ENCODE results near the gene RASA2. TPM values are rescaled to one million over a fixed set of nuclear protein-coding genes. Genes with fewer than 3 reads are reported as not detected.

RASA2 gene
- total and polyA plus RNA-seq, 10 donors: 9.4 to 90.6 (median 45.3) TPM

DNA sequence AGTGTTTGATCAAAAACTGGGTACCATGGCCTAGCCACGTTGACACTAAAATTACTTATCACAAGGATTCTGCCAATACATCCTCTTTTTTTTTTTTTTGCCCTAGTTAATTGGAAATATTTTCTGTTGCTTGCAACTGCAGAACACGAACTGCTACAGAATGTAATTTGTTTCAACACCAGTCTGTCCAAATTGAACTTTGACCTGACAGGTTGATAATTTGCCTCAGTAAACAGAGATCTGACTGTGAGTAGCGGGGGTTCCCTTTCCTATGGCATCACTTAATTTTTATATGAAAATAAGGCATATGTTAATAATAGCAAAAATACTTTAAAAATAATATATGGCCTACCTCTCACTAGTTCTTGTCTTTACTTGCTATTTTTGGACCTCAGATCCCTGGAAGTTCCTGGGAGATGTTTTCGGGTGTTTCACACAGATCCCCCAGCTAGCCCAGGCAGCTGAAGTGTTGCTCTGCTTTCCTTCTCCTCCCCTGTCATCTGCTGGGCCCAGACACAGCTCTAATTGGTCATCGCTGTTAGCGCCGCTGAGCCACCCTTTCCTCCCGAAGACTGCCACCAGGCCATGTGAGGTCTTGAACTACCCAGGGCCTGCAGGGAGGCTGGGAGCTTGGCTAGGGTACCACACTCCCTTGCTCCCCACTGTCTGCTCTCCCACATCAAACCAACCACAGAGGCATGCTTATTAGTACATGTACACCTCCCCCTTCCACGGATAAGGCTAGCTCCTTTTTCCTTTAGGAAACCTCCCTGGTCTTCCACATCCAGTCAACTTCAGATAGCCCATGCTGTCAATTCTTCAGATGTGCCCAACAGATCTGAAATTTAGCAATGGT, 161.5 kb downstream of the RASA2 start:
- intact Hi-C loops (cut with DNase I; ENCODE audit: low total_unique reads): no loop called here
- no peaks in the 10 kb centered on the region for H3K36me3 ChIP-seq
- 74 to 91% (median 81%) methylated on average over 9 of the region's 9 CpGs for WGBS, 5 donors
- H3K27ac ChIP-seq: no peak overlapping the region
- DNase-seq: no peak
- no peaks in the 10 kb centered on the region for H3K9me3 ChIP-seq
- TF ChIP-seq, protein P1, sequence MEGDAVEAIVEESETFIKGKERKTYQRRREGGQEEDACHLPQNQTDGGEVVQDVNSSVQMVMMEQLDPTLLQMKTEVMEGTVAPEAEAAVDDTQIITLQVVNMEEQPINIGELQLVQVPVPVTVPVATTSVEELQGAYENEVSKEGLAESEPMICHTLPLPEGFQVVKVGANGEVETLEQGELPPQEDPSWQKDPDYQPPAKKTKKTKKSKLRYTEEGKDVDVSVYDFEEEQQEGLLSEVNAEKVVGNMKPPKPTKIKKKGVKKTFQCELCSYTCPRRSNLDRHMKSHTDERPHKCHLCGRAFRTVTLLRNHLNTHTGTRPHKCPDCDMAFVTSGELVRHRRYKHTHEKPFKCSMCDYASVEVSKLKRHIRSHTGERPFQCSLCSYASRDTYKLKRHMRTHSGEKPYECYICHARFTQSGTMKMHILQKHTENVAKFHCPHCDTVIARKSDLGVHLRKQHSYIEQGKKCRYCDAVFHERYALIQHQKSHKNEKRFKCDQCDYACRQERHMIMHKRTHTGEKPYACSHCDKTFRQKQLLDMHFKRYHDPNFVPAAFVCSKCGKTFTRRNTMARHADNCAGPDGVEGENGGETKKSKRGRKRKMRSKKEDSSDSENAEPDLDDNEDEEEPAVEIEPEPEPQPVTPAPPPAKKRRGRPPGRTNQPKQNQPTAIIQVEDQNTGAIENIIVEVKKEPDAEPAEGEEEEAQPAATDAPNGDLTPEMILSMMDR (IDR thresholded peaks at IDR 0.05 in 8 of 11, conservative IDR thresholded peaks at IDR 0.05 in 3 of 11): no peak
- TF ChIP-seq POLR2A (IDR thresholded peaks at IDR 0.05) (no peak), POLR2AphosphoS5 (IDR thresholded peaks at IDR 0.05) (no peak)
- peaks cover 0 to 8% (median 1%) of the 10 kb centered on the region in 6 donors for H3K4me1 ChIP-seq
- no peaks in the 10 kb centered on the region for H3K27me3 ChIP-seq (replicated peaks in 1 of 7)
- H3K4me3 ChIP-seq: no peak overlapping the region

DNA sequence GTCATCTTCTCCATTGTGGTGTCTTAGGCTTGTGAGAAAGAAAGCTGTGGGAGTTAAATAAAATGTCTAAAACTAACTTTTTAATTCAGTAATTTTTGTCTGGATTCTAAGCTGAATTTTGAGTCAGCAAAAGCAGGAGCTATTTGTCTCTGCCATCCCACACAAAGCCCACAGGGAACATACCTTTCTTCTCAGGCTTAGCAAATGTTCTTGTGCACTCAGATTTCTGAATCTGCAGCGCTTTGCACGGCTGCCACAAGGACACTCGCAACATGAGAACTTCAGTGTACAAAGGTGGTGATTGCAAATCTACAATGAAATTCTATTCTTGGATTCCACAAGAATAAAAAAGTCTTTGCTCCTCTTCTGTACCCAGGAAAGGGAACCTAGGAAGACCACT, 163.0 kb downstream of the RASA2 start:
- intact Hi-C loops (cut with DNase I; ENCODE audit: low total_unique reads): no loop called here
- no peak for DNase-seq

DNA sequence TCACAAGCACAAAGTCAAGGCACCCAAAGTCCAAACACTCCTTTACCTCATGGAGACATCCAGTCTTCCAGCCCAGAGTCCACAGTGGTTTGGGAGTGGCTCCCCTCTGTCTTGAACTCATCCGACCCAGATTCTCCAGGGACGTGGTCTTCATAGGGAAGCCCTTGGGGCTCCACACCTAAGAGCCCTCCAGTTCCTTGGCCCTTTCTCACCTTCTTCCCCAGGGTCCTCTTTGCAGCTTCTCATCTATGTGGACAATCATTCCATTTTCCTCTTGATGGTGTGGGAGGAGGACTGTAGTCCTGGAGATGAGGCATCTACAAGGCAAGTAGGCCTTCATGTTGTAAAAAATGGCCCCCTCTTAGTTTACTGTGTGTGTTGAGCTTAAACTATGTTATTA, 164.0 kb downstream of the RASA2 start:
- 85 to 98% (median 91%) methylated on average over 2 of the region's 2 CpGs for WGBS, 5 donors
- intact Hi-C loops (cut with DNase I; ENCODE audit: low total_unique reads): no loop called here
- Histone ChIP-seq H3K27ac (no peak overlapping the region), H3K9me3 (no peaks in the 10 kb centered on the region), H3K36me3 (no peaks in the 10 kb centered on the region), H3K4me1 (no peaks in the 10 kb centered on the region), H3K4me3 (no peak overlapping the region), H3K27me3 (replicated peaks in 1 of 7) (no peaks in the 10 kb centered on the region)
- TF ChIP-seq, protein P1 (IDR thresholded peaks at IDR 0.05 in 8 of 11, conservative IDR thresholded peaks at IDR 0.05 in 3 of 11): no peak
- TF ChIP-seq POLR2AphosphoS5 (IDR thresholded peaks at IDR 0.05) (no peak), POLR2A (IDR thresholded peaks at IDR 0.05) (no peak)
- DNase-seq: no peak

More for the DNA sequence above, 163.0 kb downstream of the RASA2 start:
- H3K4me1 ChIP-seq: peaks cover 0 to 4% (median 0%) of the 10 kb centered on the region in 6 donors
- no peaks in the 10 kb centered on the region for H3K36me3 ChIP-seq
- no peak overlapping the region for H3K27ac ChIP-seq
- no peak for TF ChIP-seq POLR2A (IDR thresholded peaks at IDR 0.05)
- TF ChIP-seq POLR2AphosphoS5 (IDR thresholded peaks at IDR 0.05): no peak
- TF ChIP-seq, protein P1 (IDR thresholded peaks at IDR 0.05 in 8 of 11, conservative IDR thresholded peaks at IDR 0.05 in 3 of 11): no peak
- no peaks in the 10 kb centered on the region for H3K9me3 ChIP-seq
- H3K4me3 ChIP-seq: no peak overlapping the region
- H3K27me3 ChIP-seq (replicated peaks in 1 of 7): no peaks in the 10 kb centered on the region
- WGBS, 5 donors: 58 to 85% (median 60%) methylated on average over 3 of the region's 3 CpGs

DNA sequence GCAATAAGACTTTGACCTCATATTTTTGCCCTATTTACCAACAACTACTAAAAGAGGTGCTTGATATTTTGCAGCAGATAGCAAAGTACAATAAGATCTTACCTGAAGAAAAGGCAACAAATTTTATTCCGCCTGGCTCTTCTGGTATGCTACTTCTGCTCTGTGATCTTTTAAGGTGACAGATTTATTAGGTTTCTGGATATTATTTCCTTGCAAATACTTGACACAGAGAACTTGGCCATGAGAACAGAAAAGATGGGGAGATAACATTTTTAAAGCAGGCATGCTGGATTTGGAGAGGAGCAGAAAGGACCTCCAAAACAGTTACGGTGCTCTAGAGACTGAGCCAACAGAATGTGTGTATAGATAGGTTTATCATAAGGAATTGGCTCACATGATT, 164.6 kb downstream of the RASA2 start:
- no peak overlapping the region for H3K27ac ChIP-seq
- no peaks in the 10 kb centered on the region for H3K27me3 ChIP-seq (replicated peaks in 1 of 7)
- H3K36me3 ChIP-seq: no peaks in the 10 kb centered on the region
- WGBS, 5 donors: 42 to 84% (median 45%) methylated on average over 2 of the region's 2 CpGs
- H3K9me3 ChIP-seq: no peaks in the 10 kb centered on the region
- TF ChIP-seq POLR2AphosphoS5 (IDR thresholded peaks at IDR 0.05): no peak
- TF ChIP-seq, protein P1 (IDR thresholded peaks at IDR 0.05 in 8 of 11, conservative IDR thresholded peaks at IDR 0.05 in 3 of 11): no peak
- no peak for TF ChIP-seq POLR2A (IDR thresholded peaks at IDR 0.05)
- intact Hi-C loops (cut with DNase I; ENCODE audit: low total_unique reads): no loop called here
- DNase-seq: no peak
- H3K4me3 ChIP-seq: no peak overlapping the region
- H3K4me1 ChIP-seq: no peaks in the 10 kb centered on the region
